ENCODE measurements around the gene NCOA7.
"Not testable (repeated sequence)": the region's sequence is repeated elsewhere in the genome, so short reads cannot be mapped to it uniquely, and the experiment has no call there.

Gene NCOA7

DNA sequence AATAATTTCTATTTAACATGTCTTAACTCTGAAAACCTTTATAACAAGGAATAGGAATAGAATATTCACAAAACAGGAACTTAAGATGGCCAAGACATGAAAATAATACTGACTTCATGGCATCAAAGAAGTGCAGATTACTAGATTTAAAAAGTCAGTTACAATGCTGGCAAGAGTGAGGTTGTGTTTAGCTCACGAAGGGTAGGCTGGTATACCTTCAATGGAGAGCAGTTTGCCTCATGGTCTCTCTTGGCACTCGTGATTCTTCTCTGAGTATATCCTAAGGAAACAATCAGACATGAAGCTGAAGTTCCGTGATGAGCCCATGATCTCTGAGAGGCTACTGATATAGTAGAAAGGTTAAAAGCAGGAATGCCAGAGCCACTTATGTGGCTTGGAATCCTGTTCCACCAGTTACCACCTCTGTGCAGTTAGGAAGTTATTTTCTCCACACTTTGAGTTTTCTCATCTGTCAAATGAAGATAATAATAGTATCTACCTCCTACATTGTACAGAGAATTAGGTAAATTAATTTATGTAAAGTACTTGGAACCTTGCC is 7.2 kb downstream of the NCOA7 start:
- H3K4me1 ChIP-seq (ENCODE audit: control insufficient read depth, insufficient read depth, low read length), result peaks cover 5% of the 10 kb centered on the region
- H3K4me3 ChIP-seq (ENCODE audit: low read length), result no peak overlapping the region
- no peaks in the 10 kb centered on the region for H3K27me3 ChIP-seq (ENCODE audit: control insufficient read depth, insufficient read depth, low read length)
- no peak overlapping the region for H3K9ac ChIP-seq (ENCODE audit: low read length)
- no peaks in the 10 kb centered on the region for H3K36me3 ChIP-seq (ENCODE audit: control insufficient read depth, insufficient read depth, low read length)
- H3K9me3 ChIP-seq (ENCODE audit: control insufficient read depth, low read length), result no peaks in the 10 kb centered on the region

GRCh38 chr6:125798734-125799508 is 8.2 kb downstream of the NCOA7 start:
- Histone ChIP-seq H3K4me3 (ENCODE audit: low read length) (no peak overlapping the region), H3K27me3 (ENCODE audit: control insufficient read depth, insufficient read depth, low read length) (no peaks in the 10 kb centered on the region), H3K9me3 (ENCODE audit: control insufficient read depth, low read length) (no peaks in the 10 kb centered on the region), H3K36me3 (ENCODE audit: control insufficient read depth, insufficient read depth, low read length) (no peaks in the 10 kb centered on the region), H3K9ac (ENCODE audit: low read length) (no peak overlapping the region), H3K4me1 (ENCODE audit: control insufficient read depth, insufficient read depth, low read length) (peaks cover 5% of the 10 kb centered on the region)

- Histone ChIP-seq H3K27me3 (ENCODE audit: control insufficient read depth, insufficient read depth, low read length) (no peaks in the 10 kb centered on the region), H3K36me3 (ENCODE audit: control insufficient read depth, insufficient read depth, low read length) (no peaks in the 10 kb centered on the region), H3K9ac (ENCODE audit: low read length) (no peak overlapping the region), H3K4me3 (ENCODE audit: low read length) (no peak overlapping the region), H3K4me1 (ENCODE audit: control insufficient read depth, insufficient read depth, low read length) (no peaks in the 10 kb centered on the region), H3K9me3 (ENCODE audit: control insufficient read depth, low read length) (no peaks in the 10 kb centered on the region)
Observed at GRCh38 chr6:125802383-125802782, 11.6 kb downstream of the NCOA7 start.

GRCh38 chr6:125802943-125803377 is 12.2 kb downstream of the NCOA7 start:
- no peak overlapping the region for H3K4me3 ChIP-seq (ENCODE audit: low read length)
- no peaks in the 10 kb centered on the region for H3K27me3 ChIP-seq (ENCODE audit: control insufficient read depth, insufficient read depth, low read length)
- H3K9ac ChIP-seq (ENCODE audit: low read length), result no peak overlapping the region
- H3K4me1 ChIP-seq (ENCODE audit: control insufficient read depth, insufficient read depth, low read length), result no peaks in the 10 kb centered on the region
- H3K9me3 ChIP-seq (ENCODE audit: control insufficient read depth, low read length), result no peaks in the 10 kb centered on the region
- H3K36me3 ChIP-seq (ENCODE audit: control insufficient read depth, insufficient read depth, low read length), result no peaks in the 10 kb centered on the region

DNA sequence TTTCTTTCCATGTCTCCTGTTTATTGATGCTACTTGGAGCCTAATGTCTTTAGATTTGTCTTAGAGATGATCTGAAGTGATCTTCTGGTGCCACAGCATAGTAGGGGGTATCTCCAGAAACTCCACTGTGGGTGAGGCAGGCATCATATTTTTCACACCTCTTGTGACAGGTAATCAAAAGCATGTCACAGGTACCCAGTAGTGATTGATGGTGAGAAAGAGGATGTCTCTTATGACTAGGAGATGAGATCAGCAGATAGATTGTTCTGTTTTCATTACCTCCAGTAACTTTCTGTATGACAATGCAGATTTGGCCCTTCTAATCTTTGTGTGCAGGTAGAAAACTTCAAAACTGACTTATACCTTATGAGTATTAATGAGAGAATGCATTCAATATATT is 13.5 kb downstream of the NCOA7 start:
- no peaks in the 10 kb centered on the region for H3K9me3 ChIP-seq (ENCODE audit: control insufficient read depth, low read length)
- H3K36me3 ChIP-seq (ENCODE audit: control insufficient read depth, insufficient read depth, low read length), result no peaks in the 10 kb centered on the region
- H3K9ac ChIP-seq (ENCODE audit: low read length), result no peak overlapping the region
- no peaks in the 10 kb centered on the region for H3K4me1 ChIP-seq (ENCODE audit: control insufficient read depth, insufficient read depth, low read length)
- H3K4me3 ChIP-seq (ENCODE audit: low read length), result no peak overlapping the region
- H3K27me3 ChIP-seq (ENCODE audit: control insufficient read depth, insufficient read depth, low read length), result no peaks in the 10 kb centered on the region

DNA sequence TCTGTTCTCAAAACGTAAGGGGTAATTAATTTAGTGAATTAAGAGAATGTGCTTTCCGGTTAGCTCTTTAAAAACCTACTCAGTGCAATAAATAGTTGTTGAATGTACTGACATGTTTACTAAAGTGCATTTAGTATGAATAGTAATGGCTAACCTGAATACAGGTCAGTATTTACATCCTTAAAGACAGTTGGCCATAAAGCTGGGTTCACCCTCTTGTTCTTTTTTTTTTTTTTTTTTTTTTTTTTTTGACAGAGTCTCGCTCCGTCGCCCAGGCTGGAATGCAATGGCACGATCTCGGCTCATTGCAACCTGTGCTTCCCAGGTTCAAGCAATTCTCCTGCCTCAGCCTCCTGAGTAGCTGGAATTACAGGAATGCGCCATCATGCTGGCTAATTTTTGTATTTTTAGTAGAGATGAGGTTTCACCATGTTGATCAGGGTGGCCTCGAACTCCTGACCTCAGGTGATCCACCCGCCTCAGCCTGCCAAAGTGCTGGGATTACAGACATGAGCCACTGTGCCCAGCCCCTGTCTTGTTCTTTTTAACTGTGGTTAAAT is 14.2 kb downstream of the NCOA7 start:
- H3K4me1 ChIP-seq (ENCODE audit: control insufficient read depth, insufficient read depth, low read length); H3K36me3 ChIP-seq (ENCODE audit: control insufficient read depth, insufficient read depth, low read length); H3K27me3 ChIP-seq (ENCODE audit: control insufficient read depth, insufficient read depth, low read length); H3K9me3 ChIP-seq (ENCODE audit: control insufficient read depth, low read length); H3K4me3 ChIP-seq (ENCODE audit: low read length); H3K9ac ChIP-seq (ENCODE audit: low read length): not testable (repeated sequence)

- no peaks in the 10 kb centered on the region for H3K27me3 ChIP-seq (ENCODE audit: control insufficient read depth, insufficient read depth, low read length)
- H3K9me3 ChIP-seq (ENCODE audit: control insufficient read depth, low read length), result no peaks in the 10 kb centered on the region
- H3K4me1 ChIP-seq (ENCODE audit: control insufficient read depth, insufficient read depth, low read length), result peaks cover 11% of the 10 kb centered on the region
- no peaks in the 10 kb centered on the region for H3K36me3 ChIP-seq (ENCODE audit: control insufficient read depth, insufficient read depth, low read length)
- H3K9ac ChIP-seq (ENCODE audit: low read length), result no peak overlapping the region
- H3K4me3 ChIP-seq (ENCODE audit: low read length), result no peak overlapping the region
Observed at GRCh38 chr6:125806813-125807212, 16.1 kb downstream of the NCOA7 start.

GRCh38 chr6:125807293-125807692 is 16.5 kb downstream of the NCOA7 start:
- Histone ChIP-seq H3K4me1 (ENCODE audit: control insufficient read depth, insufficient read depth, low read length) (peaks cover 15% of the 10 kb centered on the region), H3K4me3 (ENCODE audit: low read length) (no peak overlapping the region), H3K27me3 (ENCODE audit: control insufficient read depth, insufficient read depth, low read length) (no peaks in the 10 kb centered on the region), H3K36me3 (ENCODE audit: control insufficient read depth, insufficient read depth, low read length) (no peaks in the 10 kb centered on the region), H3K9ac (ENCODE audit: low read length) (no peak overlapping the region), H3K9me3 (ENCODE audit: control insufficient read depth, low read length) (no peaks in the 10 kb centered on the region)

DNA sequence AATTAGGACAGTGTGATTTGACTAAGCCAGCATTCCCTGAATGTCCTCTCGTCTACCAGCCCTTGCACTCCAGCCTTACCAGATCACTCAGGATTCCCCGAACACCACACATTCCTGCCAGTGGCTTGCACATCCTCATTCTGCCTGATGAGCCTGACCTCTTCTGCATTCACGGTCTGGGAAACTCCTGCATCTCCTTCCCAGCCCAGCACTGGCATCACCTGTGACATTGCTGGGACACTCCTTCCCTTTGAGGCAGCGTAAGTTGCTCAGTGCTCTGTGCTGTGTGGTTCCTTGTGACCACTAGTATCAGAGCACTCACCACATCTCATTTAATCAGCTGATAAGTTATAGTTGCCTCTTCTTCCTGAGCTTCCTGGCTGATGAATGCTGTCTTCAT is 17.3 kb downstream of the NCOA7 start:
- H3K4me3 ChIP-seq (ENCODE audit: low read length), result no peak overlapping the region
- H3K36me3 ChIP-seq (ENCODE audit: control insufficient read depth, insufficient read depth, low read length), result no peaks in the 10 kb centered on the region
- H3K4me1 ChIP-seq (ENCODE audit: control insufficient read depth, insufficient read depth, low read length), result peaks cover 23% of the 10 kb centered on the region
- no peaks in the 10 kb centered on the region for H3K9me3 ChIP-seq (ENCODE audit: control insufficient read depth, low read length)
- H3K9ac ChIP-seq (ENCODE audit: low read length), result no peak overlapping the region
- no peaks in the 10 kb centered on the region for H3K27me3 ChIP-seq (ENCODE audit: control insufficient read depth, insufficient read depth, low read length)

GRCh38 chr6:125808591-125808990 is 17.8 kb downstream of the NCOA7 start:
- Histone ChIP-seq H3K9ac (ENCODE audit: low read length) (no peak overlapping the region), H3K9me3 (ENCODE audit: control insufficient read depth, low read length) (no peaks in the 10 kb centered on the region), H3K27me3 (ENCODE audit: control insufficient read depth, insufficient read depth, low read length) (no peaks in the 10 kb centered on the region), H3K4me1 (ENCODE audit: control insufficient read depth, insufficient read depth, low read length) (peaks cover 25% of the 10 kb centered on the region), H3K36me3 (ENCODE audit: control insufficient read depth, insufficient read depth, low read length) (no peaks in the 10 kb centered on the region), H3K4me3 (ENCODE audit: low read length) (no peak overlapping the region)

DNA sequence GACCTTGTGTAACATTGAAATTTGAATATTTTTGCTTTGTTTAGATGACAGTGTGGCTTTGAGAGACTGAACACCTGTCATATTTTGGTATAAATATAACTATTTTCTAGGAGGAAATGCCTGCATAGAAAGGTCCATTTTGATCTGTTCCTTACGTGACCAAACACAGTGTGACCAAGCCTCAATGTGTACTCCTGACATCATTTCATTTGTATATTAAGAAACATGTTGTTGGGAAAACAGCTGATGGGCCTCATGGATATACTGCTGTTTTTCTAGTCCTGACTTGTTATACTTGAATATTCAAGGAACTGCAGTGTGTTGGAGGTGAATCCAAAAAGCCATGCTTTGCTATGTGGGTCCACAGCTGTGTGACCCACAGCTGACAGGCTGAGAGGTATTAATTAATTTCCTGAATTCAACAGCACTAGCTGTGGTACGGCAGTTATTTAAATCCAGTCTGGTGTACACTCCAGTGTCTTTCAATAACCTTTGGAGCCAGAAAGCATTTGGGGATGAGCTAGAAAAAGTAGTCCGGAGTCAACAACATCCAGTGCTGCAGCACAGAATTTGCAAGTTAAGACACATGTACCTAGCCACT is 18.9 kb downstream of the NCOA7 start:
- Histone ChIP-seq H3K9me3 (ENCODE audit: control insufficient read depth, low read length) (no peaks in the 10 kb centered on the region), H3K27me3 (ENCODE audit: control insufficient read depth, insufficient read depth, low read length) (no peaks in the 10 kb centered on the region), H3K36me3 (ENCODE audit: control insufficient read depth, insufficient read depth, low read length) (no peaks in the 10 kb centered on the region), H3K9ac (ENCODE audit: low read length) (no peak overlapping the region), H3K4me3 (ENCODE audit: low read length) (no peak overlapping the region), H3K4me1 (ENCODE audit: control insufficient read depth, insufficient read depth, low read length) (peaks cover 31% of the 10 kb centered on the region)

- peaks cover 31% of the 10 kb centered on the region for H3K4me1 ChIP-seq (ENCODE audit: control insufficient read depth, insufficient read depth, low read length)
- no peaks in the 10 kb centered on the region for H3K9me3 ChIP-seq (ENCODE audit: control insufficient read depth, low read length)
- no peaks in the 10 kb centered on the region for H3K36me3 ChIP-seq (ENCODE audit: control insufficient read depth, insufficient read depth, low read length)
Observed at GRCh38 chr6:125810445-125810844, 19.7 kb downstream of the NCOA7 start.

More at GRCh38 chr6:125810445-125810844, 19.7 kb downstream of the NCOA7 start:
- Histone ChIP-seq H3K9ac (ENCODE audit: low read length) (no peak overlapping the region), H3K4me3 (ENCODE audit: low read length) (no peak overlapping the region), H3K27me3 (ENCODE audit: control insufficient read depth, insufficient read depth, low read length) (no peaks in the 10 kb centered on the region)
